C4-2B (cell line): ENCODE results near the gene MBTD1.
"Not testable (repeated sequence)": the region's sequence is repeated elsewhere in the genome, so short reads cannot be mapped to it uniquely, and the experiment has no call there.

Experiments
- H3K27ac ChIP-seq: fragments of 450-650 bp; 2 replicates; pipeline ENCODE4 v1.5.1; 2017
- CTCF ChIP-seq: fragments of 450-650 bp; conservative IDR thresholded peaks from 2 replicates; pipeline ENCODE4 v1.5.1; 2017; ENCODE audit warnings: mild to moderate bottlenecking
- ZFX ChIP-seq: fragments of 450-650 bp; IDR thresholded peaks from 2 replicates; pipeline ENCODE4 v1.6.1; 2017

The MBTD1 gene

DNA sequence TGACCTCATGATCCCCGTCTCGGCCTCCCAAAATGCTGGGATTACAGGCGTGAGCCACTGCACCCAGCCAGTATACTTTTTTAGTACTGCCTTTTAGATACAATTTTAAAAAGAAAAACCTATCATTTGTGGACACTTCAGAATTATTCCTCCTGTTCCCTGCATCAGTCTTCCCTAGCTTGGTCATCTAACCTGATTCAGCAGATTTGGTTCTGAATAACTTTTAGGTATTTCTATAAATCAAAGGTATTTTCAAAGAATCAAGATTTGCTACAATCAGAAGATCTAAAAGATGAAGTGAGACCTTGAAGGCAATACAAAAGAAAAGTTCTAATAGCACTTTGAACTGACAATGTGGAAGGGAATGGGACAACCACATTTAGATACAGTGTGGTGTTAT lies 30.0 kb downstream of the MBTD1 start:
- TF ChIP-seq CTCF (no peak), ZFX (no peak)

GRCh38 chr17:51228161-51228560 lies 31.7 kb downstream of the MBTD1 start:
- no peak overlapping the region for H3K27ac ChIP-seq
- TF ChIP-seq CTCF (no peak), ZFX (no peak)

More for the DNA sequence above, 30.0 kb downstream of the MBTD1 start:
- no peak overlapping the region for H3K27ac ChIP-seq

DNA sequence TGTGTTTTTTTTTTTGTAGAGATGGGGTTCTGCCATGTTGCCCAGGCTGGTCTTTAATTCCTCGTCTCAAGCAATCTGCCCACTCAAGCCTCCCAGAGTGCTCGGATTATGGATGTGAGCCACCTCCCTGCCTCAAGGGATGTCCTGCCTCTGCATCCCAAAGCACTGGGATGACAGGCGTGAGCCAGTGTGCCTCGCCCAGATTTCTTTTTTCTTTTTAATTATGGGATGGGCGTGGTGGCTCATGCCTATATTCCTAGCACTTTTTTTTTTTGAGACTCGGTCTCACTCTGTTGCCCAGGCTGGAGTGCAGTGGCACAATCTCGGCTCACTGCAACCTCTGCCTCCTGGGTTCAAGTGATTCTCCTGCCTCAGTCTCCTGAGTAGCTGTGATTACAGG lies 34.3 kb downstream of the MBTD1 start:
- not testable (repeated sequence) for H3K27ac ChIP-seq

GRCh38 chr17:51224402-51225262 lies 35.2 kb downstream of the MBTD1 start:
- TF ChIP-seq ZFX (no peak), CTCF (no peak)
- H3K27ac ChIP-seq, result no peak overlapping the region

GRCh38 chr17:51221322-51221721 lies 38.5 kb downstream of the MBTD1 start:
- H3K27ac ChIP-seq, result no peak overlapping the region
- no peak for TF ChIP-seq ZFX
- TF ChIP-seq CTCF, result no peak

- TF ChIP-seq ZFX (no peak), CTCF (no peak)
Measured at GRCh38 chr17:51217946-51218345, 41.9 kb downstream of the MBTD1 start.

GRCh38 chr17:51214920-51215319 lies 44.9 kb downstream of the MBTD1 start:
- TF ChIP-seq CTCF, result no peak
- TF ChIP-seq ZFX, result no peak
- H3K27ac ChIP-seq, result no peak overlapping the region

More at GRCh38 chr17:51217946-51218345, 41.9 kb downstream of the MBTD1 start:
- H3K27ac ChIP-seq, result no peak overlapping the region

DNA sequence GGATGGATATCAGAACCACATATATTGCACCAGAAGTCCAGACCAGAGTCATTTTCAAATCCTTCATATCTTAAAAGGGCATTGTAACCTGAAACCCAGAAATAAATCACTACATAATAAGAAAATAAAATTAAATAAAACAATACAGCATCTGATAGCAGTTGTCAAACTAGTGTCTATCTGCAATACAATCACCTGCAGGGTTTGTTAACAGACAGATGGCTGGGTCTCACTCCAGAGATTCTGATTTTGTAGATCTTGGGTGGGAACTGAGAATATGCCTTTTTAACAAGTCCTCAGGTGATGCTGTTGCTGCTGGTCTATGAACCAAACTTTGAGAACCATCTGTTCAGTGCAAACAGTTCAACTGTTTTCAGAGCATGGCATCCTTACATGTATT lies 56.0 kb downstream of the MBTD1 start:
- no peak overlapping the region for H3K27ac ChIP-seq
- TF ChIP-seq CTCF (no peak), ZFX (no peak)
